Stimulated activated CD4-positive, alpha-beta T cell treated with anti-CD3 and anti-CD28 coated beads, TNF-alpha, amount 100 ng/mL, for 4 hours (primary cell): ENCODE results near the gene RPL36A.

Experiments
- DNase-seq, 3 experiments: peaks; one replicate each; pipeline ENCODE4 v3.0.0-alpha.2; 2020; ENCODE audit warnings: low read depth in 3 of 3

RPL36A gene

GRCh38 chrX:101390664-101391525, at the start of gene RPL36A:
RPL36A (plus strand) TSS chrX:101391011; CDS start chrX:101391044, 33 bp downstream.
- peak; percentile 50 to 72 (median 70) for DNase-seq

GRCh38 chrX:101347859-101348451, 42.9 kb upstream of the RPL36A start:
- DNase-seq: no peak

GRCh38 chrX:101348452-101349192, 42.2 kb upstream of the RPL36A start, which contains the start of gene TIMM8A:
TIMM8A (minus strand) TSS chrX:101348742; CDS start chrX:101348664, 78 bp downstream.
- peak; percentile 55 to 58 (median 56) for DNase-seq

GRCh38 chrX:101349193-101349562, 41.6 kb upstream of the RPL36A start:
- no peak for DNase-seq

GRCh38 chrX:101357166-101357795, 33.5 kb upstream of the RPL36A start:
- no peak for DNase-seq

GRCh38 chrX:101359966-101360365, 30.8 kb upstream of the RPL36A start:
- no peak for DNase-seq

- no peak for DNase-seq
Observed at GRCh38 chrX:101360390-101360789, 30.4 kb upstream of the RPL36A start.

- no peak for DNase-seq
Observed at GRCh38 chrX:101362116-101362515, 28.7 kb upstream of the RPL36A start.

- no peak for DNase-seq
Observed at GRCh38 chrX:101362757-101363156, 28.1 kb upstream of the RPL36A start.

- no peak for DNase-seq
Observed at GRCh38 chrX:101365301-101365795, 25.5 kb upstream of the RPL36A start.

GRCh38 chrX:101368800-101369199, 22.0 kb upstream of the RPL36A start:
- DNase-seq: no peak

GRCh38 chrX:101369687-101370086, 21.1 kb upstream of the RPL36A start:
- DNase-seq: no peak

- DNase-seq: no peak
Observed at GRCh38 chrX:101370888-101371504, 19.8 kb upstream of the RPL36A start.

GRCh38 chrX:101377547-101377946, 13.3 kb upstream of the RPL36A start:
- DNase-seq: no peak

GRCh38 chrX:101383679-101384205, 7.1 kb upstream of the RPL36A start:
- DNase-seq: no peak

- DNase-seq: no peak
Observed at GRCh38 chrX:101385026-101385684, 5.7 kb upstream of the RPL36A start.

- DNase-seq: no peak
Observed at GRCh38 chrX:101385795-101386541, 4.8 kb upstream of the RPL36A start, which contains the start of gene BTK. BTK (minus strand) TSS chrX:101386191; CDS start chrX:101375284, 10,907 bp downstream.

- DNase-seq: no peak
Observed at GRCh38 chrX:101386542-101386885, 4.3 kb upstream of the RPL36A start.

GRCh38 chrX:101388604-101389003, 2.2 kb upstream of the RPL36A start:
- no peak for DNase-seq

- no peak for DNase-seq
Observed at GRCh38 chrX:101391831-101392230, 1.0 kb downstream of the RPL36A start.
